Neural cell (in vitro differentiated cells): ENCODE results near the gene LDLRAD4. TPM values are rescaled to one million over a fixed set of nuclear protein-coding genes. Genes with fewer than 3 reads are reported as not detected.

ENCODE experiments used
- H2AFZ ChIP-seq: fragments of 200-600, 300-800 bp; sonication (generic), shearing (Covaris generic); 2 replicates; pipeline ENCODE4 v1.6.0; 2014; ENCODE audit warnings: low read depth, mild to moderate bottlenecking, antibody characterized with exemption, low read length, moderate library complexity
- H3F3A ChIP-seq: fragments of 200-600 bp; shearing (Covaris generic); 2 replicates; pipeline ENCODE4 v1.6.1; 2016; ENCODE audit warnings: mild to moderate bottlenecking, moderate library complexity, mixed read lengths, antibody characterized with exemption, low read length; ENCODE audit not compliant: insufficient read depth, poor library complexity, severe bottlenecking
- H3K27ac ChIP-seq: fragments of 200-600, 300-800 bp; sonication (generic), shearing (Covaris generic); 2 replicates; pipeline ENCODE4 v1.5.1; 2014; ENCODE audit warnings: mild to moderate bottlenecking, low read length, moderate library complexity
- H3K27me3 ChIP-seq: fragments of 300-800, 200-600 bp; sonication (generic), shearing (Covaris generic); 2 replicates; pipeline ENCODE4 v1.6.0; 2014; ENCODE audit warnings: mild to moderate bottlenecking, low read depth, low read length, moderate library complexity; ENCODE audit not compliant: insufficient read depth
- H3K36me3 ChIP-seq: fragments of 300-800, 200-600 bp; sonication (generic), shearing (Covaris generic); 2 replicates; pipeline ENCODE4 v1.5.1; 2014; ENCODE audit warnings: mild to moderate bottlenecking, antibody characterized with exemption, low read length, moderate library complexity; ENCODE audit not compliant: insufficient read depth
- H3K4me2 ChIP-seq: fragments of 300-800, 200-600 bp; sonication (generic), shearing (Covaris generic); 2 replicates; pipeline ENCODE4 v1.6.0; 2014; ENCODE audit warnings: mild to moderate bottlenecking, low read length
- H3K4me3 ChIP-seq: fragments of 300-800, 200-600 bp; sonication (generic), shearing (Covaris generic); 2 replicates; pipeline ENCODE4 v1.5.1; 2014; ENCODE audit warnings: mild to moderate bottlenecking, low read length, moderate library complexity
- H3K79me2 ChIP-seq: fragments of 200-600 bp; shearing (Covaris generic); replicated peaks from 2 replicates; pipeline ENCODE4 v1.6.0; 2014; ENCODE audit warnings: mild to moderate bottlenecking, low read length, moderate library complexity; ENCODE audit not compliant: insufficient read depth
- H3K9ac ChIP-seq: fragments of 300-800, 200-600 bp; sonication (generic), shearing (Covaris generic); 2 replicates; pipeline ENCODE4 v1.6.1; 2016; ENCODE audit warnings: mild to moderate bottlenecking, low read length, mixed read lengths
- H3K9me2 ChIP-seq: fragments of 200-600 bp; shearing (Covaris generic); 2 replicates; pipeline ENCODE4 v1.6.1; 2016; ENCODE audit warnings: mild to moderate bottlenecking, low read length, mixed read lengths; ENCODE audit not compliant: insufficient read depth
- H3K9me3 ChIP-seq: fragments of 200-600, 300-800 bp; sonication (generic), shearing (Covaris generic); 2 replicates; pipeline ENCODE4 v1.6.1; 2016; ENCODE audit warnings: mild to moderate bottlenecking, mixed run types, low read length, moderate library complexity, mixed read lengths
- H4K20me1 ChIP-seq: fragments of 200-600 bp; shearing (Covaris generic); 2 replicates; pipeline ENCODE4 v1.6.1; 2016; ENCODE audit warnings: mild to moderate bottlenecking, mixed run types; ENCODE audit not compliant: insufficient read depth
- CTCF ChIP-seq: fragments of 450-650 bp; IDR thresholded peaks from 2 replicates; pipeline ENCODE4 v1.5.1; 2014; ENCODE audit warnings: antibody characterized with exemption, mild to moderate bottlenecking, moderate library complexity; ENCODE audit not compliant: poor library complexity, severe bottlenecking
- EP300 ChIP-seq: fragments of 450-650 bp; conservative IDR thresholded peaks from 2 replicates; pipeline ENCODE4 v1.6.1; 2014; ENCODE audit warnings: antibody characterized with exemption, mild to moderate bottlenecking, moderate library complexity; ENCODE audit not compliant: poor library complexity, severe bottlenecking
- EZH2 ChIP-seq: fragments of 200-600, 300-800 bp; shearing (Covaris generic), sonication (generic); IDR thresholded peaks from 2 replicates; pipeline ENCODE4 v1.6.1; 2014; ENCODE audit warnings: antibody characterized with exemption, low read length, borderline replicate concordance, mild to moderate bottlenecking; ENCODE audit not compliant: insufficient read depth, poor library complexity, severe bottlenecking
- MXI1 ChIP-seq: fragments of 450-650 bp; conservative IDR thresholded peaks from 2 replicates; pipeline ENCODE4 v1.6.1; 2014; ENCODE audit warnings: antibody characterized with exemption, mild to moderate bottlenecking; ENCODE audit not compliant: poor library complexity, severe bottlenecking
- POLR2AphosphoS5 ChIP-seq: IDR thresholded peaks from 2 replicates; pipeline ENCODE4 v1.6.1; 2012
- RAD21 ChIP-seq: fragments of 450-650 bp; conservative IDR thresholded peaks from 2 replicates; pipeline ENCODE4 v1.6.1; 2014; ENCODE audit warnings: antibody characterized with exemption, mild to moderate bottlenecking, moderate library complexity
- REST ChIP-seq: IDR thresholded peaks from 2 replicates; pipeline ENCODE4 v1.6.1; 2012; ENCODE audit warnings: borderline replicate concordance
- SMC3 ChIP-seq: fragments of 450-650 bp; conservative IDR thresholded peaks from 2 replicates; pipeline ENCODE4 v1.6.1; 2014; ENCODE audit warnings: antibody characterized with exemption, mild to moderate bottlenecking, moderate library complexity; ENCODE audit not compliant: poor library complexity
- TAF1 ChIP-seq: IDR thresholded peaks from 2 replicates; pipeline ENCODE4 v1.6.1; 2012; ENCODE audit warnings: low read depth
- polyA plus RNA-seq: library from polyadenylated mRNA; depleted of rRNA; stranded (reverse); fragments of >200 nt; gene quantifications from 2 replicates; pipeline ENCODE4 v1.2.3, GENCODE V29; 2014

Gene LDLRAD4
- polyA plus RNA-seq, 1 donor from 2014 or later, result 3.7 TPM

DNA sequence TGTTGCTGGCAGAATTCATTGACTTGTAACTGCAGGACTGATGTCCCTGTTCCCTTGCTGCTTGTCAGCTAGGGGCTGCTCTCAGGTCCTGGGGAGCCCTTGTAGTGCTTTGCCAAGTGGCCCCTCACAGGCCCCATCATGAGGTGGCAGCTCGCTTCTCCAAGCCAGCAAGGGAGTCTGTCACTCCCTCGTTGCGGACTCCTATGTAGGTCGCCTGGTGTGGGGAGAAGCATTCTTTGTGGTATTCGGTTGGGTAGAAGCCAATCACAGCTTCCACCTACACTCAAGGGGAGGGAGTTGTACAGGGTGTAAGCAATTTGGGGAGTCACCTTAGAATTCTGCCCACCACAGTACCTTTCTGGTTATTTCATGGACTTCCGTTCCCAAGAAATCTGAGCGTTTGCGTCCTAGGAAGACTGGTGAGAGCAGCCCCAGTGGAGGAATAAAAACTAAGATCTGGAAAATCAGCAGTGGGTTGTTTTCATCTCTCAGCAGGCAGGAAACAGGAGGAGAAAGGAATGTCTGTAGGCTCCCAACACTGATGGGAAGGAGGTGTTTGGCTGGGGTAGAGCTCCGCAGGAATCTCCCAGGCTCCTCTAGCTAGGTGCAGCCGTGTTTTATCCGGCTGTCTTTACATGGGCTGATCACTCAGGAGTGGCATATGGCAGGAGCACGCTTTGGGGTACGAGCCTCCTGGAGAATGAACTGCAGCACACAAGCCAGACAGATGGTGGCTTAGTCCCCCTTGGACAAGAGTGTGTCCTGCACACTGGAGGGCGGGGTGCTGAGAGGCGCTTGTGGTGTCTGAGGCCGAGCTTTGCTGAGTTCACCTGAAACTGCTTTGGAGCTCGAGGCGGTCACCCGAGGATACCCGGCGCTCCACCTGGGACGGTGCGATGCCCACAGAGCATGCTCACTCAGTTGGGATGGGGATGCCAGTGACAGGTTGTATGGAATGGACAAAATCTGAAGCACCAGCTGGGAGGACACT, 58.3 kb downstream of the LDLRAD4 start:
- H3K4me2 ChIP-seq, result no peak overlapping the region
- no peaks in the 10 kb centered on the region for H3K36me3 ChIP-seq
- H3F3A ChIP-seq, result no peaks in the 10 kb centered on the region
- H4K20me1 ChIP-seq, result no peaks in the 10 kb centered on the region
- no peak overlapping the region for H3K4me3 ChIP-seq
- H3K27ac ChIP-seq, result no peak overlapping the region
- H3K79me2 ChIP-seq, result no peaks in the 10 kb centered on the region
- no peak overlapping the region for H3K9ac ChIP-seq
- no peaks in the 10 kb centered on the region for H3K27me3 ChIP-seq
- TF ChIP-seq EZH2, result no peak
- no peak for TF ChIP-seq MXI1
- no peak for TF ChIP-seq EP300
- no peak for TF ChIP-seq TAF1
- TF ChIP-seq REST, result no peak
- TF ChIP-seq POLR2AphosphoS5, result no peak
- TF ChIP-seq SMC3, result no peak
- no peak for TF ChIP-seq RAD21
- TF ChIP-seq CTCF, result no peak
- H3K9me2 ChIP-seq, result no peaks in the 10 kb centered on the region
- H2AFZ ChIP-seq, result no peak overlapping the region
- H3K9me3 ChIP-seq, result no peaks in the 10 kb centered on the region

- no peaks in the 10 kb centered on the region for H3K9me2 ChIP-seq
- no peak overlapping the region for H2AFZ ChIP-seq
Measured at GRCh38 chr18:13278062-13278630, 59.6 kb downstream of the LDLRAD4 start.

More at GRCh38 chr18:13278062-13278630, 59.6 kb downstream of the LDLRAD4 start:
- no peaks in the 10 kb centered on the region for H3K9me3 ChIP-seq
- H3K4me3 ChIP-seq, result no peak overlapping the region
- TF ChIP-seq MXI1 (no peak), EZH2 (no peak)
- no peak overlapping the region for H3K4me2 ChIP-seq
- no peaks in the 10 kb centered on the region for H3K79me2 ChIP-seq
- H4K20me1 ChIP-seq, result no peaks in the 10 kb centered on the region
- no peaks in the 10 kb centered on the region for H3F3A ChIP-seq
- H3K9ac ChIP-seq, result no peak overlapping the region
- no peak overlapping the region for H3K27ac ChIP-seq
- H3K27me3 ChIP-seq, result no peaks in the 10 kb centered on the region
- no peaks in the 10 kb centered on the region for H3K36me3 ChIP-seq
